GM12878 (cell line): Measurements from ENCODE around the gene SEPTIN1. TPM values are rescaled to one million over a fixed set of nuclear protein-coding genes. Genes with fewer than 3 reads are reported as not detected.
"Not testable (repeated sequence)": the region's sequence is repeated elsewhere in the genome, so short reads cannot be mapped to it uniquely, and the experiment has no call there.

ENCODE experiments used
- ATAC-seq: fragments of 200-7000 bp; cut with Tn5 transposase; 3 replicates; pipeline ENCODE4 v1.9.1; 2020; ENCODE audit warnings: mild to moderate bottlenecking, moderate library complexity
- BruUV-seq: library from RNA; stranded (reverse); fragments of 400-500 nt; replicated peaks from 2 replicates; lab custom pipeline; 2021; lab: Mats Ljungman, UMichigan
- CTCF ChIA-PET: fragments of 300-600 bp; sonication (Branson Sonifier 250); formaldehyde crosslinking; extraction: SDS; loops from one replicate; lab custom pipeline; 2021; ENCODE audit warnings: inconsistent platforms; lab: Yijun Ruan, JAX
- POLR2A ChIA-PET: fragments of 350-600 bp; formaldehyde crosslinking; extraction: SDS; loops from one replicate; lab custom pipeline; 2021; ENCODE audit warnings: inconsistent platforms; lab: Charles Lee
- RAD21 ChIA-PET: fragments of 300-600 bp; sonication (Branson Sonifier 250); formaldehyde crosslinking; loops from one replicate; lab custom pipeline; 2023; ENCODE audit warnings: antibody characterized with exemption; ENCODE audit not compliant: unreplicated experiment; lab: Charles Lee
- SMC1A ChIA-PET: fragments of 300-600 bp; sonication (Branson Sonifier 250); formaldehyde crosslinking; loops from one replicate; lab custom pipeline; 2023; ENCODE audit not compliant: unreplicated experiment, uncharacterized antibody; lab: Charles Lee
- DNase-seq: peaks from one replicate; pipeline ENCODE4 v3.0.0-alpha.2; 2011; ENCODE audit warnings: low read depth, low spot score
- FAIRE-seq: peaks from 3 replicates; lab custom pipeline; 2011; peaks lifted over from hg19 to GRCh38; lab: Jason Lieb, UNC
- H2AFZ ChIP-seq: 2 replicates; pipeline ENCODE4 v1.6.0; 2011; ENCODE audit warnings: low read depth, low read length, control low read depth; ENCODE audit not compliant: control insufficient read depth
- H3K27ac ChIP-seq: 2 replicates; pipeline ENCODE4 v1.5.1; 2011; ENCODE audit warnings: control low read depth; ENCODE audit not compliant: control insufficient read depth, insufficient read depth
- H3K27me3 ChIP-seq, 2 experiments: replicated peaks in 1 of 2; 2 replicates each; pipeline versions ENCODE4 v1.6.0 to v1.6.1; 2011; ENCODE audit warnings: low read length in 1 of 2; ENCODE audit not compliant: control insufficient read depth in 2 of 2, insufficient read depth in 2 of 2
- H3K36me3 ChIP-seq, 2 experiments: 2 replicates each; pipeline ENCODE4 v1.5.1; 2011; ENCODE audit warnings: low read length in 1 of 2; ENCODE audit not compliant: control insufficient read depth in 2 of 2, insufficient read depth in 2 of 2
- H3K4me1 ChIP-seq: 2 replicates; pipeline ENCODE4 v1.6.1; 2011; ENCODE audit warnings: mild to moderate bottlenecking, low read length, moderate library complexity, mixed read lengths; ENCODE audit not compliant: control insufficient read depth, insufficient read depth
- H3K4me2 ChIP-seq: 2 replicates; pipeline ENCODE4 v1.6.0; 2011; ENCODE audit warnings: control low read depth; ENCODE audit not compliant: control insufficient read depth, insufficient read depth
- H3K4me3 ChIP-seq: fragments of 200-600 bp; sonication (generic); 2 replicates; pipeline ENCODE4 v1.5.1; 2016
- H3K79me2 ChIP-seq: 2 replicates; pipeline ENCODE4 v1.6.0; 2011; ENCODE audit warnings: low read length; ENCODE audit not compliant: control insufficient read depth, insufficient read depth
- H3K9ac ChIP-seq: 2 replicates; pipeline ENCODE4 v1.8.0; 2011; ENCODE audit warnings: low read length, control low read depth, mixed read lengths; ENCODE audit not compliant: control insufficient read depth, insufficient read depth
- H3K9me3 ChIP-seq: replicated peaks from 3 replicates; pipeline ENCODE4 v1.5.1; 2011; ENCODE audit warnings: mild to moderate bottlenecking, low read length; ENCODE audit not compliant: control insufficient read depth, insufficient read depth
- H4K20me1 ChIP-seq: 2 replicates; pipeline ENCODE4 v1.6.0; 2011; ENCODE audit not compliant: control insufficient read depth, insufficient read depth
- ASH2L ChIP-seq: fragments of 300-600, 200-600 bp; sonication (generic); IDR thresholded peaks from 2 replicates; pipeline ENCODE4 v1.6.1; 2017; ENCODE audit warnings: low read depth, mild to moderate bottlenecking, borderline replicate concordance
- EED ChIP-seq: sonication (generic); IDR thresholded peaks from 2 replicates; pipeline ENCODE4 v1.6.1; 2016; ENCODE audit warnings: antibody characterized with exemption, low read depth
- RUNX3 ChIP-seq: IDR thresholded peaks from 2 replicates; pipeline ENCODE4 v1.6.1; 2012; ENCODE audit warnings: low read length, inconsistent platforms
- SIN3A ChIP-seq: IDR thresholded peaks from 2 replicates; pipeline ENCODE4 v1.6.1; 2012; ENCODE audit warnings: low read depth, low read length, improper control_type of control experiment
- SUPT20H ChIP-seq: IDR thresholded peaks from 2 replicates; pipeline ENCODE4 v1.6.1; 2011; ENCODE audit warnings: low read depth, mild to moderate bottlenecking, low read length, moderate library complexity, borderline replicate concordance; ENCODE audit not compliant: control insufficient read depth
- WGBS: methylation state at CpG from one replicate; pipeline ENCODE4 v1.1.6; 2016; ENCODE audit warnings: low lambda C conversion rate; ENCODE audit not compliant: insufficient replicate concordance, insufficient coverage; ENCODE audit errors: missing lambda C conversion rate; 5-methylcytosine and 5-hydroxymethylcytosine counted together
- in situ Hi-C: fragments of 300-500 bp; cut with MboI; formaldehyde crosslinking; loops from 9 replicates; pipeline ENCODE4 v1.14.3; 2018; ENCODE audit warnings: mixed read lengths
- intact Hi-C: fragments of 100-400 bp; cut with micrococcal nuclease; formaldehyde crosslinking; loops from one replicate; pipeline ENCODE4 v1.14.2; 2022; ENCODE audit not compliant: unreplicated experiment
- polyA plus RNA-seq, 11 experiments: library from polyadenylated mRNA; depleted of rRNA in 4 of 11; unstranded in 6 of 11; stranded (reverse) in 5 of 11; fragments of >200 nt; fragmentation: Nextera tagmentation in 4 of 11; fragmentation: Illumina TruSeq in 1 of 11; extraction: Ambion mirVana in 4 of 11; extraction: Trizol in 1 of 11; gene quantifications; 1 replicate in 1 of 11; 2 replicates in 10 of 11; pipeline versions ENCODE4 v1.2.1 to v1.2.3, GENCODE V29; 2011 to 2016; ENCODE audit warnings: inconsistent platforms in 2 of 11, missing spikeins in 2 of 11, low read depth in 1 of 11
- total RNA-seq, 4 experiments: library from RNA; depleted of rRNA in 3 of 4; stranded (reverse); fragments of >200 nt in 3 of 4; fragmentation: Illumina TruSeq in 1 of 4; extraction: Trizol in 1 of 4; gene quantifications; 2 replicates each; pipeline versions ENCODE4 v1.2.1 to v1.2.3, GENCODE V29; 2013 to 2021
- TF ChIP-seq, protein P1 (sequence below): fragments of 450-650 bp; IDR thresholded peaks from 2 replicates; pipeline ENCODE4 v1.6.1; 2016; ENCODE audit warnings: mild to moderate bottlenecking, moderate library complexity, borderline replicate concordance
- TF ChIP-seq, protein P2 (sequence below): fragments of 450-650 bp; IDR thresholded peaks from 2 replicates; pipeline ENCODE4 v1.6.1; 2017; ENCODE audit warnings: mild to moderate bottlenecking

SEPTIN1 gene
- total and polyA plus RNA-seq, 10 of the 15 experiments (the other 5 are each of a cell fraction or from before 2014, with no cell fraction given): 2.8 to 153 (median 94.1) TPM

DNA sequence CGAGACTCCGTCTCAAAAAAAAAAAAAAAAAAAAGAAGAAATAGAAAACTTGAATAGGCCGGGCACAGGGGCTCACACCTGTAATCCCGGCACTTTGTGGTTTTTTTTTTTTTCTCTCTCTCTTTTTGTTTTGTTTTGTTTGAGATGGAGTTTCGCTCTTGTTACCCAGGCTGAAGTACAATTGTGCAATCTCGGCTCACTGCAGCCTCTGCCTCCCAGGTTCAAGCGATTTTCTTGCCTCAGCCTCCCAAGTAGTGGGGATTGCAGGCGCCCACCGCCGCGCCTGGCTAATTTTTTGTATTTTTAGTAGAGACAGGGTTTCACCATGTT is 38.9 kb downstream of the SEPTIN1 start:
- CTCF ChIA-PET: not testable (repeated sequence)
- 88% methylated on average over 6 of the region's 11 CpGs for WGBS

DNA sequence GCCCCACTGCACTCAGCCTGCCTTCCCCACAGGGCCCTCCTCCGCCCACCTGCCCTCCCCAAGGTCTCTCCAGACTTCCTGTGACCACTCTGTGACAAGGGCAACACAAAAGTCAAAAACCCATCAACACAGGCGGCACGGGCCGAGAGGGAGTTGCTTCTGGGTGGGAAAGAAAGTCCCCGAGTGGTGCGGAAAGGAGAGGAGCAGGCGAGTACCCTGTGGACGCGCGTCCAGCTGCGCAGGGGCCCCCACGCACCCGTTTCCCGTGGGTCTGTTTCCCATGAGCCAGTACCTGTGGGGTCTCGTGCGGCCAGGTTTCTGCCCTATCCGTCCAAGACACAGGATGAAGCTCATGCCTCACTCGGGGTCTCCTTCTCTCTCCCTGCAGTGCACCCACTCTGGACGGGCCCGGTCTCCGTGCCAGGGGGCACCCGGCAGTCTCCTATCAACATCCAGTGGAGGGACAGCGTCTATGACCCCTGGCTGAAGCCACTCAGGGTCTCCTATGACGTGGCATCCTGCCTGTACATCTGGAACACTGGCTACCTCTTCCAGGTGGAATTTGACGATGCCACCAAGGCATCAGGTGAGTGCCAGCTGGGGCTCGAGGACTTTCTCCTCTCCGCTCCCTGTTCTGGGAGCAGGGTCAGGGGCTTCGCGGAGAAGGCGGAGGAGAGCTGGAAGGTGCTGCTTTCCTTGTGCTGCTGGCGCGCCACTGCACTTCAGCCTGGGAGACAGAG is 39.4 kb downstream of the SEPTIN1 start:
- DNase-seq: no peak
- CTCF ChIA-PET: no interaction called here
- RAD21 ChIA-PET: no interaction called here
- no peak overlapping the region for H3K4me3 ChIP-seq
- POLR2A ChIA-PET: interaction anchor here (0.7 kb wide), 1 partner anchor 280 kb away, joined by 3 read pairs; no protein-coding TSS in a partner anchor
- H2AFZ ChIP-seq: no peak overlapping the region
- no peak for ATAC-seq
- H3K27me3 ChIP-seq: no peaks in the 10 kb centered on the region
- BruUV-seq: no TSS peak
- H3K4me2 ChIP-seq: no peak overlapping the region
- intact Hi-C loops (no loop called here), in situ Hi-C loops (no loop called here)
- H3K9me3 ChIP-seq: no peaks in the 10 kb centered on the region
- FAIRE-seq: no peak
- H3K36me3 ChIP-seq: no peaks in the 10 kb centered on the region
- SMC1A ChIA-PET: interaction anchor here (0.6 kb wide), 1 partner anchor 246 kb away, joined by 3 read pairs; no protein-coding TSS in a partner anchor
- no peaks in the 10 kb centered on the region for H3K4me1 ChIP-seq
- H3K79me2 ChIP-seq: no peaks in the 10 kb centered on the region
- H4K20me1 ChIP-seq: no peaks in the 10 kb centered on the region
- H3K27ac ChIP-seq: no peak overlapping the region
- WGBS: 82% methylated on average over 30 of the region's 32 CpGs
- no peak overlapping the region for H3K9ac ChIP-seq
- TF ChIP-seq EED: no peak
- TF ChIP-seq SIN3A: no peak
- no peak for TF ChIP-seq ASH2L
- TF ChIP-seq, protein P1, sequence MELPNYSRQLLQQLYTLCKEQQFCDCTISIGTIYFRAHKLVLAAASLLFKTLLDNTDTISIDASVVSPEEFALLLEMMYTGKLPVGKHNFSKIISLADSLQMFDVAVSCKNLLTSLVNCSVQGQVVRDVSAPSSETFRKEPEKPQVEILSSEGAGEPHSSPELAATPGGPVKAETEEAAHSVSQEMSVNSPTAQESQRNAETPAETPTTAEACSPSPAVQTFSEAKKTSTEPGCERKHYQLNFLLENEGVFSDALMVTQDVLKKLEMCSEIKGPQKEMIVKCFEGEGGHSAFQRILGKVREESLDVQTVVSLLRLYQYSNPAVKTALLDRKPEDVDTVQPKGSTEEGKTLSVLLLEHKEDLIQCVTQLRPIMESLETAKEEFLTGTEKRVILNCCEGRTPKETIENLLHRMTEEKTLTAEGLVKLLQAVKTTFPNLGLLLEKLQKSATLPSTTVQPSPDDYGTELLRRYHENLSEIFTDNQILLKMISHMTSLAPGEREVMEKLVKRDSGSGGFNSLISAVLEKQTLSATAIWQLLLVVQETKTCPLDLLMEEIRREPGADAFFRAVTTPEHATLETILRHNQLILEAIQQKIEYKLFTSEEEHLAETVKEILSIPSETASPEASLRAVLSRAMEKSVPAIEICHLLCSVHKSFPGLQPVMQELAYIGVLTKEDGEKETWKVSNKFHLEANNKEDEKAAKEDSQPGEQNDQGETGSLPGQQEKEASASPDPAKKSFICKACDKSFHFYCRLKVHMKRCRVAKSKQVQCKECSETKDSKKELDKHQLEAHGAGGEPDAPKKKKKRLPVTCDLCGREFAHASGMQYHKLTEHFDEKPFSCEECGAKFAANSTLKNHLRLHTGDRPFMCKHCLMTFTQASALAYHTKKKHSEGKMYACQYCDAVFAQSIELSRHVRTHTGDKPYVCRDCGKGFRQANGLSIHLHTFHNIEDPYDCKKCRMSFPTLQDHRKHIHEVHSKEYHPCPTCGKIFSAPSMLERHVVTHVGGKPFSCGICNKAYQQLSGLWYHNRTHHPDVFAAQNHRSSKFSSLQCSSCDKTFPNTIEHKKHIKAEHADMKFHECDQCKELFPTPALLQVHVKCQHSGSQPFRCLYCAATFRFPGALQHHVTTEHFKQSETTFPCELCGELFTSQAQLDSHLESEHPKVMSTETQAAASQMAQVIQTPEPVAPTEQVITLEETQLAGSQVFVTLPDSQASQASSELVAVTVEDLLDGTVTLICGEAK: no peak
- TF ChIP-seq SUPT20H: no peak
- TF ChIP-seq, protein P2, sequence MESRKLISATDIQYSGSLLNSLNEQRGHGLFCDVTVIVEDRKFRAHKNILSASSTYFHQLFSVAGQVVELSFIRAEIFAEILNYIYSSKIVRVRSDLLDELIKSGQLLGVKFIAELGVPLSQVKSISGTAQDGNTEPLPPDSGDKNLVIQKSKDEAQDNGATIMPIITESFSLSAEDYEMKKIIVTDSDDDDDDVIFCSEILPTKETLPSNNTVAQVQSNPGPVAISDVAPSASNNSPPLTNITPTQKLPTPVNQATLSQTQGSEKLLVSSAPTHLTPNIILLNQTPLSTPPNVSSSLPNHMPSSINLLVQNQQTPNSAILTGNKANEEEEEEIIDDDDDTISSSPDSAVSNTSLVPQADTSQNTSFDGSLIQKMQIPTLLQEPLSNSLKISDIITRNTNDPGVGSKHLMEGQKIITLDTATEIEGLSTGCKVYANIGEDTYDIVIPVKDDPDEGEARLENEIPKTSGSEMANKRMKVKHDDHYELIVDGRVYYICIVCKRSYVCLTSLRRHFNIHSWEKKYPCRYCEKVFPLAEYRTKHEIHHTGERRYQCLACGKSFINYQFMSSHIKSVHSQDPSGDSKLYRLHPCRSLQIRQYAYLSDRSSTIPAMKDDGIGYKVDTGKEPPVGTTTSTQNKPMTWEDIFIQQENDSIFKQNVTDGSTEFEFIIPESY: no peak

More for the DNA sequence above, 38.9 kb downstream of the SEPTIN1 start:
- peak; percentile 40 for TF ChIP-seq RUNX3
- FAIRE-seq, DNase-seq, H3K27me3 ChIP-seq, intact Hi-C loops, H3K4me1 ChIP-seq, H3K4me3 ChIP-seq, H3K36me3 ChIP-seq, H3K27ac ChIP-seq, H3K79me2 ChIP-seq, RAD21 ChIA-PET, BruUV-seq, H3K9me3 ChIP-seq, in situ Hi-C loops, H4K20me1 ChIP-seq, H2AFZ ChIP-seq, H3K4me2 ChIP-seq, ATAC-seq, H3K9ac ChIP-seq: not testable (repeated sequence)
- POLR2A ChIA-PET: interaction anchor here (0.7 kb wide), 3 partner anchors 104 to 281 kb away, joined by 3 to 6 read pairs (median 5); no protein-coding TSS in a partner anchor
- SMC1A ChIA-PET: interaction anchor here (0.6 kb wide), 1 partner anchor 246 kb away, joined by 3 read pairs; no protein-coding TSS in a partner anchor
